ENCODE data around the gene PUM2. TPM values are rescaled to one million over a fixed set of nuclear protein-coding genes. Genes with fewer than 3 reads are reported as not detected.

The PUM2 gene, protein sequence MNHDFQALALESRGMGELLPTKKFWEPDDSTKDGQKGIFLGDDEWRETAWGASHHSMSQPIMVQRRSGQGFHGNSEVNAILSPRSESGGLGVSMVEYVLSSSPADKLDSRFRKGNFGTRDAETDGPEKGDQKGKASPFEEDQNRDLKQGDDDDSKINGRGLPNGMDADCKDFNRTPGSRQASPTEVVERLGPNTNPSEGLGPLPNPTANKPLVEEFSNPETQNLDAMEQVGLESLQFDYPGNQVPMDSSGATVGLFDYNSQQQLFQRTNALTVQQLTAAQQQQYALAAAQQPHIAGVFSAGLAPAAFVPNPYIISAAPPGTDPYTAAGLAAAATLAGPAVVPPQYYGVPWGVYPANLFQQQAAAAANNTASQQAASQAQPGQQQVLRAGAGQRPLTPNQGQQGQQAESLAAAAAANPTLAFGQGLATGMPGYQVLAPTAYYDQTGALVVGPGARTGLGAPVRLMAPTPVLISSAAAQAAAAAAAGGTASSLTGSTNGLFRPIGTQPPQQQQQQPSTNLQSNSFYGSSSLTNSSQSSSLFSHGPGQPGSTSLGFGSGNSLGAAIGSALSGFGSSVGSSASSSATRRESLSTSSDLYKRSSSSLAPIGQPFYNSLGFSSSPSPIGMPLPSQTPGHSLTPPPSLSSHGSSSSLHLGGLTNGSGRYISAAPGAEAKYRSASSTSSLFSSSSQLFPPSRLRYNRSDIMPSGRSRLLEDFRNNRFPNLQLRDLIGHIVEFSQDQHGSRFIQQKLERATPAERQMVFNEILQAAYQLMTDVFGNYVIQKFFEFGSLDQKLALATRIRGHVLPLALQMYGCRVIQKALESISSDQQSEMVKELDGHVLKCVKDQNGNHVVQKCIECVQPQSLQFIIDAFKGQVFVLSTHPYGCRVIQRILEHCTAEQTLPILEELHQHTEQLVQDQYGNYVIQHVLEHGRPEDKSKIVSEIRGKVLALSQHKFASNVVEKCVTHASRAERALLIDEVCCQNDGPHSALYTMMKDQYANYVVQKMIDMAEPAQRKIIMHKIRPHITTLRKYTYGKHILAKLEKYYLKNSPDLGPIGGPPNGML
- 53.4 TPM for polyA plus RNA-seq (2013)

DNA sequence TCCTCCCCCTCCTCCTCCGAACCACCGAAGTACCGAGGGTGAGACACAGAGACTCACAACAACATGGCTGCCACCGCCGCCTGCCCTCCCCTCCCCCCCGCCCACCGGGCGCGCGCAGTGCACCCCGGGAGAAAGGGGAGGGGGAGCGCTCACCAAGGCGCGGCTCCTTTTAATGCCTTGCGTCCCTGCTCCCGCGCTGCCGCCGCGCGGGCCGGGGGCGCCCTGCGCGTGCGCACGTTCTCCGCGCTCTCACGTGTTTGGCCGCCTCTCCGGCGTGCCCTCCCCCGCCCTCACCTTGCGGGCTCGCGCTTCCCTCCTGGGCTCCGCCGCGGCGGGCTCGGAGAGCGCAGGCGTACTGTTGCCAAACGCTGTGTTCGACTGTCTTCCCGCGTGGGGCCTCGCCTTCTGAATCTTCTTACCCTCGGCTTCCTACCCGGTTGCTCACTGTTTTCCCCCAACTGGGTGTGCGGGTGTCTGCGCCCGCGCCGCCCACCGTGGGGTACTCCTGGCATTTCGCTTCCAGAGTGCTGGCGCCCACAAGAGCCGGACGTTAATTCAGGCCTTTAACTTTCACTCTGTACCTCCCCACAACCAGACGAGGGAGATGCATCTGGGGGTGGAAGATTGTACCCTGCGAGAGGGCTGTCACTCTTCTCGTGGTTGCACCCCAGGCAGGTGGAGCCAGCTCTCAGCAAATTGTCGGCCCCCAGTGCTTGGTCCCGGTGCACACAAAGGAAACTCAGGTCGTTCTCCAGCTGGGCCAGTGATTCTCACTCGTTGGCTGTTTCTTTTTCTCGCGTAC lies at the start of gene PUM2:
Gene PUM2, minus strand, starts transcription at position 92 of the 802 bp plus-strand sequence. CDS start 23,484 bp downstream, outside the sequence.
- peaks cover 14 to 46% (median 42%) of the 10 kb centered on the region in 4 experiments for H3K4me1 ChIP-seq (ENCODE audit: control extremely low read depth in 1 of 4, control insufficient read depth in 4 of 4, insufficient read depth in 4 of 4, low read length in 3 of 4)
- H3K36me3 ChIP-seq (ENCODE audit: control insufficient read depth in 4 of 4, insufficient read depth in 4 of 4, low read length in 3 of 4), result peaks cover 0 to 7% (median 1%) of the 10 kb centered on the region in 4 experiments
- peak within 1 kb of the TSS; percentile 93 to 95 for H3K27ac ChIP-seq (ENCODE audit: insufficient read depth in 1 of 2, low read depth in 1 of 2, low read length in 2 of 2, poor library complexity in 1 of 2, severe bottlenecking in 2 of 2)
- no peaks in the 10 kb centered on the region for H3K9me3 ChIP-seq (ENCODE audit: control extremely low read depth in 1 of 5, control insufficient read depth in 4 of 5, insufficient read depth in 2 of 5, low read depth in 1 of 5, low read length in 4 of 5)
- 0% methylated on average over 47 of the region's 70 CpGs for WGBS (ENCODE audit: insufficient coverage)
- ChIA-PET POLR2A (no interaction called here), CTCF (interaction anchor here (0.7 to 2.0 kb wide), 8 partner anchors 17 to 279 kb away, joined by 3 to 8 read pairs (median 4); no protein-coding TSS in a partner anchor)
- peak within 1 kb of the TSS; percentile 84 to 98 (median 93) for H3K4me3 ChIP-seq (ENCODE audit: control insufficient read depth in 1 of 7, extremely low read depth in 1 of 7, insufficient read depth in 4 of 7, low read depth in 2 of 7, low read length in 6 of 7)
- peak; percentile 97 to 99 (median 99) for DNase-seq
- no peaks in the 10 kb centered on the region for H3K27me3 ChIP-seq (replicated peaks in 2 of 5; ENCODE audit: control insufficient read depth in 4 of 5, insufficient read depth in 5 of 5, low read length in 4 of 5)

DNA sequence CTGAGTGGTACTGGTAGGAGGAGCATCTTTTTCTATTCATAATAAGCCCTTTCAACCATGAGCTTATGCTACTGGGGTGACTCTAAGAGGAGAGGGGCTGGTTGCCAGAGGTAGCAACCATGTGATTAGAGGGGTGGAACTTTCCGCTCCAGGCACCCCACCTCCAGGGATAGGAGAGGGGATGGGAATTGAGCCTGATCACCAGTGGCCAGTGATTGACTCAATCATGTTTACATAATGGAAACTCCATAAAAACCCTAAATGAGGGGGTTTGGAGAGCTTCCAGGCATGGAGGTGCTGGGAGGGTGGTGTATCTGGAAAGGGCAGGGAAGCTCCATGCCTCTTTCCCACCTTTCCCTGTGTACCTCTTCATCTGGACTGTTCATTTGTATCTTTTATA lies 49.7 kb upstream of the PUM2 start:
- H3K36me3 ChIP-seq (ENCODE audit: control insufficient read depth in 4 of 4, insufficient read depth in 4 of 4, low read length in 3 of 4), result no peaks in the 10 kb centered on the region
- no peak for DNase-seq
- ChIA-PET CTCF (interaction anchor here (1.2 to 4.3 kb wide), 4 partner anchors 10 to 41 kb away, joined by 3 to 16 read pairs (median 10); no protein-coding TSS in a partner anchor), POLR2A (no interaction called here)
- no peaks in the 10 kb centered on the region for H3K9me3 ChIP-seq (ENCODE audit: control extremely low read depth in 1 of 5, control insufficient read depth in 4 of 5, insufficient read depth in 2 of 5, low read depth in 1 of 5, low read length in 4 of 5)
- H3K27ac ChIP-seq (ENCODE audit: insufficient read depth in 1 of 2, low read depth in 1 of 2, low read length in 2 of 2, poor library complexity in 1 of 2, severe bottlenecking in 2 of 2), result no peak overlapping the region
- WGBS (ENCODE audit: insufficient coverage), result no CpG with 5 or more reads among the region's 1 CpG
- no peaks in the 10 kb centered on the region for H3K4me1 ChIP-seq (ENCODE audit: control extremely low read depth in 1 of 4, control insufficient read depth in 4 of 4, insufficient read depth in 4 of 4, low read length in 3 of 4)
- H3K27me3 ChIP-seq (replicated peaks in 2 of 5; ENCODE audit: control insufficient read depth in 4 of 5, insufficient read depth in 5 of 5, low read length in 4 of 5), result no peaks in the 10 kb centered on the region
- H3K4me3 ChIP-seq (ENCODE audit: control insufficient read depth in 1 of 7, extremely low read depth in 1 of 7, insufficient read depth in 4 of 7, low read depth in 2 of 7, low read length in 6 of 7), result no peak overlapping the region

DNA sequence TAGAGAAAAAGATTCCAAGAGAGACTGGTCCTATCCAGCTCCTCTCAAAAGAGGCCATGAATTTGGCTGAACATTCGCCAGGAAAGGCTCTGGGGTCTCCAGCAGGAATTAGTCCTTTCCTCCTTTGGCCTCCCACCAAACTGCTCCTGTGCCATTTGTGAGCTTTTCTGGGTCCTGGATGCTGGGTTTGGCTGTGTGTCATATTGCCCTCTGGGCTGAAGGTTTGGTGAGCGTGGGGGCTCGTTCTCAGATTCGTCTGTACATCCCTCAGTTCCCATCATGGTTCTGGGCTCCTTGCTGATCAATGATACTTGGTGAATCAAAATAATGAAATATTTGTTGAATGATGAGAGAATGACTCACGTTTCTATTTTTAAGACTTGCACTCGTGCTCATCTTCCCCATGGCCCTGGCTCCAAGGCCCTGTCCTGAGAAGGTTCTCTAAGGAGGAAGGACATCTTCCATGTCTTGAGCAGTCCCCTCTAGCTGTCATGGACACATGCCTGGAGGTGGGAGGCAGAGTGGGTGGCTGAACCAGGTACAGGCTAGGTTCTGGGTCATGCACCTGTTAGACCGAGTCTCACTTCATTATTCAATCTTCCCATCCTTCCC lies 48.4 kb upstream of the PUM2 start:
- POLR2A ChIA-PET, result no interaction called here
- CTCF ChIA-PET, result interaction anchor here (1.2 to 2.8 kb wide), 3 partner anchors 11 to 243 kb away, joined by 3 to 15 read pairs (median 3); no protein-coding TSS in a partner anchor
- H3K9me3 ChIP-seq (ENCODE audit: control extremely low read depth in 1 of 5, control insufficient read depth in 4 of 5, insufficient read depth in 2 of 5, low read depth in 1 of 5, low read length in 4 of 5), result no peaks in the 10 kb centered on the region
- no peak for DNase-seq
- H3K27me3 ChIP-seq (replicated peaks in 2 of 5; ENCODE audit: control insufficient read depth in 4 of 5, insufficient read depth in 5 of 5, low read length in 4 of 5), result no peaks in the 10 kb centered on the region
- WGBS (ENCODE audit: insufficient coverage), result 75% methylated on average over 5 of the region's 7 CpGs
- no peaks in the 10 kb centered on the region for H3K4me1 ChIP-seq (ENCODE audit: control extremely low read depth in 1 of 4, control insufficient read depth in 4 of 4, insufficient read depth in 4 of 4, low read length in 3 of 4)
- no peaks in the 10 kb centered on the region for H3K36me3 ChIP-seq (ENCODE audit: control insufficient read depth in 4 of 4, insufficient read depth in 4 of 4, low read length in 3 of 4)
- no peak overlapping the region for H3K4me3 ChIP-seq (ENCODE audit: control insufficient read depth in 1 of 7, extremely low read depth in 1 of 7, insufficient read depth in 4 of 7, low read depth in 2 of 7, low read length in 6 of 7)
- no peak overlapping the region for H3K27ac ChIP-seq (ENCODE audit: insufficient read depth in 1 of 2, low read depth in 1 of 2, low read length in 2 of 2, poor library complexity in 1 of 2, severe bottlenecking in 2 of 2)

DNA sequence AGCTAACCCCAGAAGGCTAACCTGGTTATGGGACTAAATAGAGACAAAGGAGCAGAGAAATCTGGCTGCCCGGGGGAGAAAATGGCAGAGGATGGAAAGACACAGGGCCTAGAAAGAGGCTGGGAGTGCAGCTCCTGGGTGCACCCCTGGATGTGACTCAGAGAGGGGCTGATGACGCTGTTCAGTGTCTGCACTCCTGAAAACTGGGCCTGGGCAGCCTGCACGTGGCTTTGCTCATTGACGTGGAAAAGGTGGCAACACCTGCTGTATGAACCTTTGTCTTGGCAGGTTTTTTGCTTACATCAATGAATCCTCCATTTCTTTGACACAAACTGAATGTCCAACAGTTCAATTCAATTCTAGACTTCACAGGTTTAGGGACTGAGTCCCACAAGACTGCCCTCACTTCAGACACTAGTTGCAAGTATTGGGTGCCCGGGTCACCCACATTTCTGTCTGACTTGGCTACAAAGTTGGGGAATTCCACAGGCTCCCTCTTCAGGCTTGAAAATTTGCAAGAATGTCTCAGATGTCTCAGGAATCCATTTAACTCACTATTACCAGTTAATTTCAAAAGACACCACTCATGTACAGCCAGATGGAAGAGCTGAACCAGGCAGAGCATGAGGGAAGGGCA lies 47.3 kb upstream of the PUM2 start:
- CTCF ChIA-PET, result interaction anchor here (0.6 to 3.9 kb wide), 6 partner anchors 12 to 243 kb away, joined by 3 to 24 read pairs (median 16); no protein-coding TSS in a partner anchor

DNA sequence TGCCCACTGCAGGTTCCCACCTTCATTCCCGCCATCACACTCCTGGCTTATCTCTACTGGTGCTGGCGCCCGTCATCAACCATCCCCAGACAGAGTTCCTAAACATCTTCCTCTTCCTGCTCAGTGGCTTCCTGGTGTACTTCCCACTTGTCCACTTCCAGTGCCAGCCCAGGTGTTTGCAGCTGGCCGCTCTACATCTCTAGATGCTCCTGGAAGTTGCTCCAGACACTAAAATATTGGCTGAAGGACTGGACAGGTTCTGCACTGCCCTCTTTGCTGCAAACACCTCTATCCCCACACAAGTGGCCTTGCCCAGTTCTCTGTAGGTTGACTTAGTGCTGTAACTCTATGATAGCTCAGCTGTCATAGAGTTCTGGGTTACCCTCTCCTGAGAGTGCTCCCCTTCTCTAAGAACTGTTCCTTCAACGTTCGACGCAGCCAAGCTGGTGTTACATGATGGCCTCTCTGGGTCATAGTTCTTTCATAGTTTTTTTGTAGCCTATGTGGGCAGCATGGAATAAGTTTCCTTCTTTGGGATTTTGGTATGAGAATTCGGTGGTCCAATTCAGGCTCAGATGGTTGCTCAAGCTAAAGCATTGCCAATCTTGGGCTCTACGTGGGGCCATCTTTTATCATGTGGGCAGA lies 45.8 kb upstream of the PUM2 start:
- DNase-seq, result no peak
- Histone ChIP-seq H3K36me3 (ENCODE audit: control insufficient read depth in 4 of 4, insufficient read depth in 4 of 4, low read length in 3 of 4) (no peaks in the 10 kb centered on the region), H3K4me3 (ENCODE audit: control insufficient read depth in 1 of 7, extremely low read depth in 1 of 7, insufficient read depth in 4 of 7, low read depth in 2 of 7, low read length in 6 of 7) (no peak overlapping the region), H3K27me3 (replicated peaks in 2 of 5; ENCODE audit: control insufficient read depth in 4 of 5, insufficient read depth in 5 of 5, low read length in 4 of 5) (peaks cover 0 to 4% (median 0%) of the 10 kb centered on the region in 5 experiments), H3K9me3 (ENCODE audit: control extremely low read depth in 1 of 5, control insufficient read depth in 4 of 5, insufficient read depth in 2 of 5, low read depth in 1 of 5, low read length in 4 of 5) (no peaks in the 10 kb centered on the region), H3K4me1 (ENCODE audit: control extremely low read depth in 1 of 4, control insufficient read depth in 4 of 4, insufficient read depth in 4 of 4, low read length in 3 of 4) (no peaks in the 10 kb centered on the region), H3K27ac (ENCODE audit: insufficient read depth in 1 of 2, low read depth in 1 of 2, low read length in 2 of 2, poor library complexity in 1 of 2, severe bottlenecking in 2 of 2) (no peak overlapping the region)
- WGBS (ENCODE audit: insufficient coverage), result 96% methylated on average over 5 of the region's 9 CpGs
- ChIA-PET CTCF (interaction anchor here (0.9 to 3.9 kb wide), 12 partner anchors 14 to 248 kb away, joined by 3 to 24 read pairs (median 4); partner anchors contain the start of gene RHOB), POLR2A (no interaction called here)

More for the DNA sequence above, 47.3 kb upstream of the PUM2 start:
- 95% methylated on average over 5 of the region's 5 CpGs for WGBS (ENCODE audit: insufficient coverage)
- Histone ChIP-seq H3K4me1 (ENCODE audit: control extremely low read depth in 1 of 4, control insufficient read depth in 4 of 4, insufficient read depth in 4 of 4, low read length in 3 of 4) (no peaks in the 10 kb centered on the region), H3K9me3 (ENCODE audit: control extremely low read depth in 1 of 5, control insufficient read depth in 4 of 5, insufficient read depth in 2 of 5, low read depth in 1 of 5, low read length in 4 of 5) (no peaks in the 10 kb centered on the region), H3K36me3 (ENCODE audit: control insufficient read depth in 4 of 4, insufficient read depth in 4 of 4, low read length in 3 of 4) (no peaks in the 10 kb centered on the region), H3K27me3 (replicated peaks in 2 of 5; ENCODE audit: control insufficient read depth in 4 of 5, insufficient read depth in 5 of 5, low read length in 4 of 5) (peaks cover 0 to 2% (median 0%) of the 10 kb centered on the region in 5 experiments), H3K27ac (ENCODE audit: insufficient read depth in 1 of 2, low read depth in 1 of 2, low read length in 2 of 2, poor library complexity in 1 of 2, severe bottlenecking in 2 of 2) (no peak overlapping the region), H3K4me3 (ENCODE audit: control insufficient read depth in 1 of 7, extremely low read depth in 1 of 7, insufficient read depth in 4 of 7, low read depth in 2 of 7, low read length in 6 of 7) (no peak overlapping the region)
- POLR2A ChIA-PET, result no interaction called here
- DNase-seq, result no peak
